OCI-LY1 (cell line): ENCODE data around the gene GALNTL6.
"Not testable (repeated sequence)": the region's sequence is repeated elsewhere in the genome, so short reads cannot be mapped to it uniquely, and the experiment has no call there.

ENCODE experiments used
- H2AFZ ChIP-seq: fragments of 200-600 bp; sonication (generic), shearing (Covaris generic); 2 replicates; pipeline ENCODE4 v1.6.0; 2014; ENCODE audit warnings: antibody characterized with exemption, mild to moderate bottlenecking, low read length
- H3F3A ChIP-seq: fragments of 200-600 bp; sonication (generic), shearing (Covaris generic); 2 replicates; pipeline ENCODE4 v1.6.0; 2014; ENCODE audit warnings: mild to moderate bottlenecking, antibody characterized with exemption, low read length, moderate library complexity; ENCODE audit not compliant: insufficient read depth
- H3K27ac ChIP-seq: fragments of 200-600 bp; sonication (generic); 2 replicates; pipeline ENCODE4 v1.5.1; 2014; ENCODE audit warnings: low read length, mixed run types, mild to moderate bottlenecking, low read depth; ENCODE audit not compliant: poor library complexity, severe bottlenecking
- H3K27me3 ChIP-seq: fragments of 200-600 bp; sonication (generic); 2 replicates; pipeline ENCODE4 v1.6.0; 2014; ENCODE audit warnings: antibody characterized with exemption, mild to moderate bottlenecking, low read length, moderate library complexity; ENCODE audit not compliant: insufficient read depth
- H3K36me3 ChIP-seq: fragments of 200-600 bp; sonication (generic); 2 replicates; pipeline ENCODE4 v1.6.1; 2014; ENCODE audit warnings: mild to moderate bottlenecking, antibody characterized with exemption, low read length, moderate library complexity, mixed read lengths; ENCODE audit not compliant: insufficient read depth
- H3K4me1 ChIP-seq: fragments of 200-600 bp; sonication (generic); 2 replicates; pipeline ENCODE4 v1.5.1; 2014; ENCODE audit warnings: mild to moderate bottlenecking, low read length, moderate library complexity; ENCODE audit not compliant: insufficient read depth, severe bottlenecking
- H3K4me2 ChIP-seq: fragments of 200-600 bp; sonication (generic), shearing (Covaris generic); 2 replicates; pipeline ENCODE4 v1.6.1; 2014; ENCODE audit warnings: low read length
- H3K4me3 ChIP-seq: fragments of 200-600 bp; sonication (generic); 2 replicates; pipeline ENCODE4 v1.5.1; 2014; ENCODE audit warnings: low read length, low read depth, mild to moderate bottlenecking, mixed read lengths; ENCODE audit not compliant: poor library complexity, severe bottlenecking
- H3K79me2 ChIP-seq: fragments of 200-600 bp; shearing (Covaris generic); 2 replicates; pipeline ENCODE4 v1.6.1; 2016; ENCODE audit warnings: mixed run types, low read length, mixed read lengths; ENCODE audit not compliant: insufficient read depth
- H3K9ac ChIP-seq: fragments of 200-600 bp; sonication (generic), shearing (Covaris generic); 2 replicates; pipeline ENCODE4 v1.6.1; 2014; ENCODE audit warnings: mild to moderate bottlenecking, low read length, mixed read lengths
- H3K9me2 ChIP-seq: fragments of 200-600 bp; sonication (generic), shearing (Covaris generic); 2 replicates; pipeline ENCODE4 v1.6.1; 2014; ENCODE audit warnings: low read depth, mild to moderate bottlenecking, low read length, mixed read lengths
- H3K9me3 ChIP-seq: fragments of 200-600 bp; shearing (Covaris generic); 2 replicates; pipeline ENCODE4 v1.6.1; 2014; ENCODE audit warnings: low read length, mixed read lengths
- H4K20me1 ChIP-seq: fragments of 200-600 bp; sonication (generic), shearing (Covaris generic); 2 replicates; pipeline ENCODE4 v1.6.0; 2016; ENCODE audit warnings: mild to moderate bottlenecking, low read length; ENCODE audit not compliant: insufficient read depth
- EZH2 ChIP-seq: fragments of 200-600 bp; sonication (generic), shearing (Covaris generic); IDR thresholded peaks from 2 replicates; pipeline ENCODE4 v1.8.0; 2017; ENCODE audit warnings: borderline replicate concordance, mixed run types, mild to moderate bottlenecking, antibody characterized with exemption, low read length, moderate library complexity, mixed read lengths
- TF ChIP-seq, protein P1 (sequence below): fragments of 200-600 bp; sonication (generic), shearing (Covaris generic); IDR thresholded peaks from 2 replicates; pipeline ENCODE4 v1.5.1; 2017; ENCODE audit warnings: mild to moderate bottlenecking, antibody characterized with exemption, low read length, moderate library complexity, mixed read lengths

Gene GALNTL6

DNA sequence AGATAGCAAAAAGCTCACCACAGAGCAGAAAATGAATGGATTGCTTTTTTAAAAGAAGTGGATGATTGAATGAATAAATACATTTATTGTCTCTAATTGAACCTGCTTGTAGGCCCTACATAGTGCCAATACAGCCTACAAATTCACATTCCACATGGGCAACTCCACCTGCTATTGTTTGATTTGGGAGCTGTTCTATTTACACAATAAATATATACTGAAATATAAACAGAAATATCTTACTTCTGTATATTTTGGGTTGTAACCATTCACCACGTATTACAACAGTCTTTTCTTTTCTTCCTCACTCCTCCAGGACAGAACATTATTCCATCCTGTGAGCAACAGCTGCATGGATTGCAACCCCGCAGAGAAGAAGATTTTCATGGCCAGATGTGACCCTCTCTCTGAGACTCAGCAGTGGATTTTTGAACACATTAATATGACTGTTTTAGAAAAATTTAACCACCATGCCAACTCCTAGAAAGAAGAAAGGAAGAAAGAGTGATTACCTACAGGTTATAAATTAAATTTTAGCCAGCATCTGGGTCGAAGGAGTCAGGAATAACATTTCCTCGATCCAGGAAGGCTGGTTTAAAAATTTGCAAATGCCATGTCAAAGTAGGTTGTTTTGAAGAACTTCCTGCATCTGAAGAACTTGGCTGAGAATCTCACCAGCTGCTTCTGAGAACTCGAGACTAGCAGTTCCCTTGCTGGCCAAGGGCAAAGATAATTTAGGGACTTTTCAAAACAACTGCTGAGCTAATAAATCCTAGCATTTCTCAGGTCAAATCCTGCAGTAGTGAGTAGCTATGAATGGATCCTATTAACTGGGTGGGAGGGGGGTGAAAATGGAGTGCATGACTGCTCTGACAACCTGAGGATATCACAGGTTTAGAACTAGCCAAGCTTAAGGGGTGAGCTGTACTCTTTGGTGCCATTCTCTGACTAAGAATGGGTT lies 1226.7 kb downstream of the GALNTL6 start:
- no peak overlapping the region for H3K9ac ChIP-seq
- H4K20me1 ChIP-seq, result no peaks in the 10 kb centered on the region
- no peaks in the 10 kb centered on the region for H3K79me2 ChIP-seq
- H3K9me3 ChIP-seq, result no peaks in the 10 kb centered on the region
- H3F3A ChIP-seq, result no peaks in the 10 kb centered on the region
- no peak overlapping the region for H3K27ac ChIP-seq
- H3K27me3 ChIP-seq, result no peaks in the 10 kb centered on the region
- no peak for TF ChIP-seq EZH2
- TF ChIP-seq, protein P1, sequence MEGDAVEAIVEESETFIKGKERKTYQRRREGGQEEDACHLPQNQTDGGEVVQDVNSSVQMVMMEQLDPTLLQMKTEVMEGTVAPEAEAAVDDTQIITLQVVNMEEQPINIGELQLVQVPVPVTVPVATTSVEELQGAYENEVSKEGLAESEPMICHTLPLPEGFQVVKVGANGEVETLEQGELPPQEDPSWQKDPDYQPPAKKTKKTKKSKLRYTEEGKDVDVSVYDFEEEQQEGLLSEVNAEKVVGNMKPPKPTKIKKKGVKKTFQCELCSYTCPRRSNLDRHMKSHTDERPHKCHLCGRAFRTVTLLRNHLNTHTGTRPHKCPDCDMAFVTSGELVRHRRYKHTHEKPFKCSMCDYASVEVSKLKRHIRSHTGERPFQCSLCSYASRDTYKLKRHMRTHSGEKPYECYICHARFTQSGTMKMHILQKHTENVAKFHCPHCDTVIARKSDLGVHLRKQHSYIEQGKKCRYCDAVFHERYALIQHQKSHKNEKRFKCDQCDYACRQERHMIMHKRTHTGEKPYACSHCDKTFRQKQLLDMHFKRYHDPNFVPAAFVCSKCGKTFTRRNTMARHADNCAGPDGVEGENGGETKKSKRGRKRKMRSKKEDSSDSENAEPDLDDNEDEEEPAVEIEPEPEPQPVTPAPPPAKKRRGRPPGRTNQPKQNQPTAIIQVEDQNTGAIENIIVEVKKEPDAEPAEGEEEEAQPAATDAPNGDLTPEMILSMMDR, result no peak
- H3K9me2 ChIP-seq, result no peaks in the 10 kb centered on the region
- H3K4me3 ChIP-seq, result no peak overlapping the region
- no peaks in the 10 kb centered on the region for H3K36me3 ChIP-seq
- no peak overlapping the region for H3K4me2 ChIP-seq
- no peaks in the 10 kb centered on the region for H3K4me1 ChIP-seq
- no peak overlapping the region for H2AFZ ChIP-seq

DNA sequence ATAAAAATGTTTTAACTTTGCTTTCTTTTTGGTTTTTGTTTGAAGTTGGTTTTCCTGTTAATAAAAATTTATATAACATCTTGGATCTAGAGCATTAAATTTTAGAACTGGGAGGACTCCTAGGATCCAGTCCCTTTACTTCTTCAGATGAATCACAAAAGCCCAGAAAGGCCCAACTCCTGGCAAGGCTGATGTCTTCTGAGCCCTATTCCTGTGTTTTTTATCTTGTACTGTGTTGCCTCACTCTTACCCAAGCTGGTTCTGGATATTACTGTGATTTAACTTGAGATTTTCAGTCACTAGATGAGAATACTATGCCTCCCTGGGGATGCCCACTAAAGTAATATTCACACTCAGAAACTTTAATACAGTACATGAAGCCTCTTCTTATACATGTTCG lies 1228.3 kb downstream of the GALNTL6 start:
- no peak overlapping the region for H3K27ac ChIP-seq
- no peaks in the 10 kb centered on the region for H3K27me3 ChIP-seq
- no peak overlapping the region for H2AFZ ChIP-seq
- no peaks in the 10 kb centered on the region for H3K9me2 ChIP-seq
- no peak overlapping the region for H3K4me2 ChIP-seq
- H3K36me3 ChIP-seq, result no peaks in the 10 kb centered on the region
- H3K9me3 ChIP-seq, result no peaks in the 10 kb centered on the region
- H3K4me3 ChIP-seq, result no peak overlapping the region
- H4K20me1 ChIP-seq, result no peaks in the 10 kb centered on the region
- no peaks in the 10 kb centered on the region for H3K4me1 ChIP-seq
- TF ChIP-seq, protein P1, result no peak
- no peak for TF ChIP-seq EZH2
- no peaks in the 10 kb centered on the region for H3K79me2 ChIP-seq
- H3F3A ChIP-seq, result no peaks in the 10 kb centered on the region
- H3K9ac ChIP-seq, result no peak overlapping the region

DNA sequence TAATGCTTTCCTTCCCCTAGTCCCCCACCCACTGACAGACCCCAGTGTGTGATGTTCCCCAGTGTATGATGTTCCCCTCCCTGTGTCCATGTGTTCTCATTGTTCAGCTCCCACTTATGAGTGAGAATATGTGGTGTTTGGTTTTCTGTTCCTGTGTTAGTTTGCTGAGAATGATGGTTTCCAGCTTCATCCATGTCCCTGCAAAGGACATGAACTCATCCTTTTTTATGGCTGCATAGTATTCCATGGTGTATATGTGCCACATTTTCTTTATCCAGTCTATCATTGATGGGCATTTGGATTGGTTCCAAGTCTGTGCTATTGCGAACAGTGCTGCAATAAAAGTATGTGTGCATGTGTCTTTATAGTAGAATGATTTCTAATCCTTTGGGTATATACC lies 1228.9 kb downstream of the GALNTL6 start:
- not testable (repeated sequence) for H3K27me3 ChIP-seq

DNA sequence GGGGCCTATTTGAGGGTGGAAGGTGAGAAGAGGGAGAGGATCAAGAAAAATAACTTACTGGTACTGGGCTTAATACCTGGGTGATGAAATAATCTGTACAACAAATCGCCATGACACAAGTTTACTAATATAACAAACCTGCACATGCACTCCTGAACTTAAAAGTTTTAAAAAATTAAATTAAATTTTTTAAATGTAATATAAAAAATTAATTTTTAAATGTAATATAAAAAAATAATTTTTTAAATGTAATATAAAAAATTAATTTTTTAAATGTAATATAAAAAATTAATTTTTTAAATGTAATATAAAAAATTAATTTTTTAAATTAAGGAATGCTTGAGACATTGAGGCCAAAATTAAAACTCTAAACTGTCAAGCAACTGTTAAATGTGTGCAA lies 1231.1 kb downstream of the GALNTL6 start:
- no peaks in the 10 kb centered on the region for H3F3A ChIP-seq
- H3K27me3 ChIP-seq, result no peaks in the 10 kb centered on the region
- H3K79me2 ChIP-seq, result no peaks in the 10 kb centered on the region
- H3K9me3 ChIP-seq, result no peaks in the 10 kb centered on the region
- TF ChIP-seq, protein P1, result no peak
- TF ChIP-seq EZH2, result no peak
- H3K27ac ChIP-seq, result no peak overlapping the region
- H3K9ac ChIP-seq, result no peak overlapping the region
- H2AFZ ChIP-seq, result no peak overlapping the region
- no peaks in the 10 kb centered on the region for H3K4me1 ChIP-seq
- H3K36me3 ChIP-seq, result no peaks in the 10 kb centered on the region
- H3K4me3 ChIP-seq, result no peak overlapping the region
- no peaks in the 10 kb centered on the region for H4K20me1 ChIP-seq
- H3K4me2 ChIP-seq, result no peak overlapping the region
- H3K9me2 ChIP-seq, result no peaks in the 10 kb centered on the region

More for the DNA sequence above, 1228.9 kb downstream of the GALNTL6 start:
- not testable (repeated sequence) for H3F3A ChIP-seq, H3K79me2 ChIP-seq, H3K36me3 ChIP-seq, H3K9me3 ChIP-seq, H3K4me1 ChIP-seq, H4K20me1 ChIP-seq, H3K27ac ChIP-seq, H3K9me2 ChIP-seq, H3K4me2 ChIP-seq, H3K4me3 ChIP-seq, H2AFZ ChIP-seq, H3K9ac ChIP-seq
